Panc1 (cell line): ENCODE measurements around the gene ALDH3A1. TPM values are rescaled to one million over a fixed set of nuclear protein-coding genes. Genes with fewer than 3 reads are reported as not detected.

Experiments used
- ATAC-seq: fragments of 200-7000 bp; cut with Tn5 transposase; 2 replicates; pipeline ENCODE4 v1.9.1; 2020; ENCODE audit warnings: mild to moderate bottlenecking, moderate library complexity
- BruUV-seq: library from RNA; stranded (reverse); fragments of 400-500 nt; replicated peaks from 2 replicates; lab custom pipeline; 2021; lab: Mats Ljungman, UMichigan
- CTCF ChIA-PET: fragments of 300-600 bp; sonication (Branson Sonifier 250); formaldehyde crosslinking; loops from one replicate; lab custom pipeline; 2022; ENCODE audit warnings: antibody characterized with exemption; lab: Charles Lee
- POLR2A ChIA-PET: fragments of 300-600 bp; sonication (Branson Sonifier 250); formaldehyde crosslinking; loops from one replicate; lab custom pipeline; 2022; ENCODE audit warnings: antibody characterized with exemption; lab: Charles Lee
- DNase-seq: peaks from one replicate; pipeline ENCODE4 v3.0.0-alpha.2; 2010; ENCODE audit warnings: low read depth, low spot score
- H3K27ac ChIP-seq: 2 replicates; pipeline ENCODE4 v1.5.1; 2011; ENCODE audit warnings: mild to moderate bottlenecking, low read length, inconsistent platforms
- H3K27me3 ChIP-seq: fragments of 200-500 bp; sonication (Bioruptor generic); 2 replicates; pipeline ENCODE4 v1.6.0; 2014; ENCODE audit warnings: low read length, inconsistent platforms; ENCODE audit not compliant: control insufficient read depth, insufficient read depth
- H3K36me3 ChIP-seq: fragments of 200-500 bp; sonication (Bioruptor generic); 2 replicates; pipeline ENCODE4 v1.5.1; 2014; ENCODE audit warnings: inconsistent platforms, mild to moderate bottlenecking, low read length, moderate library complexity; ENCODE audit not compliant: control insufficient read depth, insufficient read depth
- H3K4me1 ChIP-seq: 2 replicates; pipeline ENCODE4 v1.5.1; 2011; ENCODE audit warnings: inconsistent platforms, mild to moderate bottlenecking, low read length, moderate library complexity; ENCODE audit not compliant: control insufficient read depth, insufficient read depth
- H3K4me3 ChIP-seq, 2 experiments: 2 replicates each; pipeline ENCODE4 v1.5.1; 2011 to 2012; ENCODE audit warnings: low read depth in 2 of 2, low read length in 2 of 2, mild to moderate bottlenecking in 2 of 2, inconsistent platforms in 1 of 2, moderate library complexity in 1 of 2
- H3K9me3 ChIP-seq: fragments of 200-500 bp; sonication (Bioruptor generic); 2 replicates; pipeline ENCODE4 v1.5.1; 2014; ENCODE audit warnings: low read depth, mild to moderate bottlenecking, inconsistent platforms, low read length, moderate library complexity; ENCODE audit not compliant: control insufficient read depth, insufficient read depth
- POLR2AphosphoS5 ChIP-seq: IDR thresholded peaks from 2 replicates; pipeline ENCODE4 v1.6.1; 2012; ENCODE audit warnings: mild to moderate bottlenecking, low read depth, low read length, moderate library complexity
- SIN3A ChIP-seq: IDR thresholded peaks from 2 replicates; pipeline ENCODE4 v1.6.1; 2012; ENCODE audit warnings: low read depth, mild to moderate bottlenecking, low read length, moderate library complexity, borderline replicate concordance; ENCODE audit not compliant: insufficient read depth
- TCF7L2 ChIP-seq: IDR thresholded peaks from 2 replicates; pipeline ENCODE4 v1.6.1; 2011; ENCODE audit warnings: mild to moderate bottlenecking, low read depth, low read length, inconsistent platforms
- in situ Hi-C: cut with HindIII; loops from 2 replicates; pipeline ENCODE4 v1.10.0; 2016; ENCODE audit warnings: low sequenced_read_pairs, low pct_unique_long_range_greater_than_20kb
- intact Hi-C: fragments of 100-400 bp; cut with micrococcal nuclease; formaldehyde crosslinking; loops from one replicate; pipeline ENCODE4 v1.10.0; 2022; ENCODE audit not compliant: unreplicated experiment
- total RNA-seq: library from RNA; stranded (reverse); gene quantifications from one replicate; pipeline ENCODE4 v1.2.1, GENCODE V29; 2021; ENCODE audit not compliant: unreplicated experiment
- TF ChIP-seq, protein P1 (sequence below): fragments of 450-650 bp; IDR thresholded peaks from 2 replicates; pipeline ENCODE4 v1.5.1; 2017; ENCODE audit warnings: mild to moderate bottlenecking
- TF ChIP-seq, protein P2 (sequence below), 2 experiments: IDR thresholded peaks; 2 replicates each; pipeline ENCODE4 v1.6.1; 2011 to 2012; ENCODE audit warnings: low read depth in 2 of 2, control low read depth in 1 of 2, low read length in 1 of 2, mild to moderate bottlenecking in 1 of 2, moderate library complexity in 1 of 2; ENCODE audit not compliant: insufficient read depth in 1 of 2

Gene ALDH3A1
- total RNA-seq, 1 experiment from 2014 or later: 0.21 TPM

DNA sequence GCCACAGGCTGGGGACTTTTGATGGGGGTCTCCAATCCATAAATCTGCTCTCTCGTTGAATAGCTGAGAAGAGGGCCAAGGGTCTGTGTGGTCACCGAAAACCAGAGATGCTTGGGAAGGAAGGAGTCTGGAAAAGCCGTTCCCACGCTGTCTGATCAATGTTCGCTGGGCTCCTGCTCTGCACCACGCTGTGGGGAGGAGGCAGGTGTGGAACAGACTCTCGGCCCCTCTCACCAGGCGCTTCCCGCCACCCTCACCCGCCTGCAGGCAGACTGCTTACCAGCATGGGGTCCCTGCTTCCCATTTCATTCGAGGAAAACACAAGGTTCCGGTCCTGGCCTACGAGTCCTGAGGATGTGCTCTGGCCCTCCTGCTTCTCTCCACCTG, 702 bp upstream of the ALDH3A1 start:
- Histone ChIP-seq H3K27me3 (no peaks in the 10 kb centered on the region), H3K27ac (no peak overlapping the region), H3K4me1 (peaks cover 12% of the 10 kb centered on the region), H3K4me3 (no peak overlapping the region), H3K36me3 (no peaks in the 10 kb centered on the region), H3K9me3 (no peaks in the 10 kb centered on the region)
- in situ Hi-C loops (no loop called here), intact Hi-C loops (no loop called here)
- no TSS peak for BruUV-seq
- no peak for ATAC-seq
- CTCF ChIA-PET: interaction anchor here (0.6 kb wide), 1 partner anchor 778 kb away, joined by 5 read pairs; no protein-coding TSS in a partner anchor
- no peak for DNase-seq
- POLR2A ChIA-PET: no interaction called here
- TF ChIP-seq TCF7L2 (no peak), POLR2AphosphoS5 (no peak), SIN3A (no peak)
- TF ChIP-seq, protein P1, sequence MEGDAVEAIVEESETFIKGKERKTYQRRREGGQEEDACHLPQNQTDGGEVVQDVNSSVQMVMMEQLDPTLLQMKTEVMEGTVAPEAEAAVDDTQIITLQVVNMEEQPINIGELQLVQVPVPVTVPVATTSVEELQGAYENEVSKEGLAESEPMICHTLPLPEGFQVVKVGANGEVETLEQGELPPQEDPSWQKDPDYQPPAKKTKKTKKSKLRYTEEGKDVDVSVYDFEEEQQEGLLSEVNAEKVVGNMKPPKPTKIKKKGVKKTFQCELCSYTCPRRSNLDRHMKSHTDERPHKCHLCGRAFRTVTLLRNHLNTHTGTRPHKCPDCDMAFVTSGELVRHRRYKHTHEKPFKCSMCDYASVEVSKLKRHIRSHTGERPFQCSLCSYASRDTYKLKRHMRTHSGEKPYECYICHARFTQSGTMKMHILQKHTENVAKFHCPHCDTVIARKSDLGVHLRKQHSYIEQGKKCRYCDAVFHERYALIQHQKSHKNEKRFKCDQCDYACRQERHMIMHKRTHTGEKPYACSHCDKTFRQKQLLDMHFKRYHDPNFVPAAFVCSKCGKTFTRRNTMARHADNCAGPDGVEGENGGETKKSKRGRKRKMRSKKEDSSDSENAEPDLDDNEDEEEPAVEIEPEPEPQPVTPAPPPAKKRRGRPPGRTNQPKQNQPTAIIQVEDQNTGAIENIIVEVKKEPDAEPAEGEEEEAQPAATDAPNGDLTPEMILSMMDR: no peak
- TF ChIP-seq, protein P2, sequence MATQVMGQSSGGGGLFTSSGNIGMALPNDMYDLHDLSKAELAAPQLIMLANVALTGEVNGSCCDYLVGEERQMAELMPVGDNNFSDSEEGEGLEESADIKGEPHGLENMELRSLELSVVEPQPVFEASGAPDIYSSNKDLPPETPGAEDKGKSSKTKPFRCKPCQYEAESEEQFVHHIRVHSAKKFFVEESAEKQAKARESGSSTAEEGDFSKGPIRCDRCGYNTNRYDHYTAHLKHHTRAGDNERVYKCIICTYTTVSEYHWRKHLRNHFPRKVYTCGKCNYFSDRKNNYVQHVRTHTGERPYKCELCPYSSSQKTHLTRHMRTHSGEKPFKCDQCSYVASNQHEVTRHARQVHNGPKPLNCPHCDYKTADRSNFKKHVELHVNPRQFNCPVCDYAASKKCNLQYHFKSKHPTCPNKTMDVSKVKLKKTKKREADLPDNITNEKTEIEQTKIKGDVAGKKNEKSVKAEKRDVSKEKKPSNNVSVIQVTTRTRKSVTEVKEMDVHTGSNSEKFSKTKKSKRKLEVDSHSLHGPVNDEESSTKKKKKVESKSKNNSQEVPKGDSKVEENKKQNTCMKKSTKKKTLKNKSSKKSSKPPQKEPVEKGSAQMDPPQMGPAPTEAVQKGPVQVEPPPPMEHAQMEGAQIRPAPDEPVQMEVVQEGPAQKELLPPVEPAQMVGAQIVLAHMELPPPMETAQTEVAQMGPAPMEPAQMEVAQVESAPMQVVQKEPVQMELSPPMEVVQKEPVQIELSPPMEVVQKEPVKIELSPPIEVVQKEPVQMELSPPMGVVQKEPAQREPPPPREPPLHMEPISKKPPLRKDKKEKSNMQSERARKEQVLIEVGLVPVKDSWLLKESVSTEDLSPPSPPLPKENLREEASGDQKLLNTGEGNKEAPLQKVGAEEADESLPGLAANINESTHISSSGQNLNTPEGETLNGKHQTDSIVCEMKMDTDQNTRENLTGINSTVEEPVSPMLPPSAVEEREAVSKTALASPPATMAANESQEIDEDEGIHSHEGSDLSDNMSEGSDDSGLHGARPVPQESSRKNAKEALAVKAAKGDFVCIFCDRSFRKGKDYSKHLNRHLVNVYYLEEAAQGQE (IDR thresholded peaks at IDR 0.05; ENCODE audit: insufficient read depth in 1 of 2, low read depth in 2 of 2, low read length in 1 of 2): no peak

DNA sequence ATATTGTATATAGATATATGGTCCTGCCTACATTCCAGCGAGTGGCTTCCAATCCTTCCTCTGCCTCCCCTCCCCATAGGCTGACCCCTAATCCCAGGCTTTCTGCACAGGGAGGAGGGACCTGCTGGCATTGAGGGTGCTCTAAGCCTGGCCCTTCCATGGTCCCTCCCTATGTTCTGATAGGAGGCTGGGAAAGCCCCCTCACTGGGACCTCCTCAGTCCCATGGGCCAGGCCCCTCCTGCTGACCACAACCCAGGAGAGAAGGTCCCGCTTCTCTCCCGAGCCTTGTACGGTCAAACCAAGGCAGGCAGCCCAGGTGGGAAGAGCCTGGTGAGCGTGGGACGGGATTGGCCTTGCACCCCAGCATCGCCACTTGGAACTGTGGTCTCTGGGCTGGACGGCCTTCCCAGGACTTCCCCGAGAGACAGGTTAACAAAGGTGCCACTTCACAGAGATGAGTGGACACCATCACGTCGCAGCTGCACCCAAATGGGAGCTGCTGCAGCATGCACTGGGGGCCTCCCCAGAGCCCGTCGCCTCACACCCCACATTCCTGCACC, 859 bp downstream of the ALDH3A1 start:
- ChIA-PET CTCF (no interaction called here), POLR2A (interaction anchor here (0.7 kb wide), 1 partner anchor 10 kb away, joined by 4 read pairs; no protein-coding TSS in a partner anchor)
- no peaks in the 10 kb centered on the region for H3K4me1 ChIP-seq
- H3K27ac ChIP-seq: no peak overlapping the region
- H3K27me3 ChIP-seq: no peaks in the 10 kb centered on the region
- DNase-seq: no peak
- no TSS peak for BruUV-seq
- no peaks in the 10 kb centered on the region for H3K9me3 ChIP-seq
- no peak for TF ChIP-seq POLR2AphosphoS5
- TF ChIP-seq SIN3A: no peak
- TF ChIP-seq, protein P2 (IDR thresholded peaks at IDR 0.05; ENCODE audit: insufficient read depth in 1 of 2, low read depth in 2 of 2, low read length in 1 of 2): no peak
- no peak for TF ChIP-seq TCF7L2
- TF ChIP-seq, protein P1: no peak
- H3K36me3 ChIP-seq: no peaks in the 10 kb centered on the region
- in situ Hi-C loops: no loop called here
- H3K4me3 ChIP-seq: no peak overlapping the region
- intact Hi-C loops: no loop called here
- no peak for ATAC-seq
